ENCODE data around the gene KLF11.

Gene KLF11

DNA sequence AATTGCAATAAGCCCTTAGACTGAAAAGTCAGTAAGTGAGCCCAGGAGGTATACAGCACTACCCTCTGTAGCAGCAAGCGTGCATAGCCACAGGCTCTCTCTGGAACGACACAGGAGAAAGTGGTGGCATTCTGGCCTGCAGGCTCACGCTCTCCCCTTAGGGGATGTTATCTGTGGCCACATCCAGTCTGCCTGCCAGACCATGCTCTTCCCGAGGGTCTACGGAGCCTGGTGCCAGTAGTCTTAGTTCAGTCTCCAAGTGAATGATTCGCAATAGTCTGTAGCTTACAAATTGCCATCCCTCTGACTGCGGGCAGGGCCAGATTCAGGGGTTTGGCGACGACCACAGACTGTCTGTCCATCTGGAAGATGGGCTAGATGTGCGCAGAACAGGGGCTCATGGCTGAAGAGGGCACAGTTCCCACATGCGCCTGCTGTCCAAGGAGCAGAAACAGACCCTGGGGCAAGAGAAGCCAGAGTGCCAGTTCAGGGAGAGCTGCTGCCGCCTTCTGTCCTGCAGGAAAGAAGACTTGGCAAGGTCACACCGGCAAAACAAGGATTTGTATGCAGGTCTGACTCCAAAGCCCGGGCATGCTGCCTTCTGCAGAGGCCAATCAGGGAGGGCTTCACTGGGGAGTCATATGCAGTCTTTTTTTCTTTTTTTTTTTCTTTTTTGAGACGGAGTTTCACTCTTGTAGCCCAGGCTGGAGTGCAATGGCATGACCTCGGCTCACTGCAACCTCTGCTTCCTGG, 3.5 kb upstream of the KLF11 start:
- in situ Hi-C loops (cut with MboI; ENCODE audit: low sequenced_read_pairs): loop anchor here (10.0 kb wide), 1 partner anchor 225 kb away; no protein-coding TSS in a partner anchor

- in situ Hi-C loops (cut with MboI; ENCODE audit: low sequenced_read_pairs): loop anchor here (10.0 kb wide), 1 partner anchor 227 kb away; no protein-coding TSS in a partner anchor
These were observed 1.6 kb upstream of the KLF11 start for GRCh38 chr2:10041711-10042110.

DNA sequence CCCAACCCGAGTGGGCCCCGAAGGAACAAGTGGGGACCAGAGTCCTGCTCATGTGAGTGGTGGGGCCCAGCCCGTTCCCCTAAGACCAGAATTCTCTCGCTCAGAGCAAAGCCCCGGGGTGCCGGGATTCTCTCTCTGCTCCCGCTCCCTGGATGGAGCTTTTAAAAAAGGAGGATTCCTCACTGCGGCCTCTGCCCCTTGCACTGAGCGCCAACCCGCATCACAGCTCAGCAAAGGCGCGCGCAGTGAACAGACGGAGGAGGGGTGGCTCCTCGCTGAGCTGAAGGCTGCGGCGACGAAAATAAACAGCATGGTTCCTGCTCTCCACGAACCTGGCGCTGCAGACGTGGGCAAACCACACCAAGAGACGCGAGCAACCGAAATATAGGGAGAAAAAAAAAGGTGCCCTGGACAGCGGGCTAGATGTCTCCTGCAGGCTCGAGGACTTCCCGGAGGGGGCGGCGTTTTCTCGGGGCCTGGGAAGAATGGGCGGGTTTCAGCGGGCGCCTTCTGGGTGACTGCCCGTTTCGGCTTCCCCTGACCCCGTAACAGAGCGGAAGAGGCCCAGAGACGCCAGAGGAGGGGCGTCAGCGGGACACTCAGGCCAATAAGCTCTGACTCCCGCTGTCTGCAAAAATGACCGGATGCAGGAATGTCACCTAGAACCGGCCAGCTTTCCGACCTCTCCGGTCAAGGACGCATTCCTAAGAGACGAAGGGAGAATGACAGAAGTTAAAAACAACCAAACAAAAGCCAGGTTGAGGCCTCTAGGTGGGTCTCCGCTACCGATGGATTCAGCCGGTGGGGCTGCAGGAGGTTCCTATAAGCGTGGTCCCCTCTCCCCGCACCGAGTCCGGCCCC, 819 bp upstream of the KLF11 start:
- in situ Hi-C loops (cut with MboI; ENCODE audit: low sequenced_read_pairs): loop anchor here (10.0 kb wide), 1 partner anchor 228 kb away; no protein-coding TSS in a partner anchor

- in situ Hi-C loops (cut with MboI; ENCODE audit: low sequenced_read_pairs): loop anchor here (10.0 kb wide), 1 partner anchor 229 kb away; no protein-coding TSS in a partner anchor
These were observed 704 bp downstream of the KLF11 start for GRCh38 chr2:10043906-10044601.

GRCh38 chr2:10045561-10046355, 2.4 kb downstream of the KLF11 start:
- in situ Hi-C loops (cut with MboI; ENCODE audit: low sequenced_read_pairs): loop anchor here (10.0 kb wide), 1 partner anchor 231 kb away; no protein-coding TSS in a partner anchor

DNA sequence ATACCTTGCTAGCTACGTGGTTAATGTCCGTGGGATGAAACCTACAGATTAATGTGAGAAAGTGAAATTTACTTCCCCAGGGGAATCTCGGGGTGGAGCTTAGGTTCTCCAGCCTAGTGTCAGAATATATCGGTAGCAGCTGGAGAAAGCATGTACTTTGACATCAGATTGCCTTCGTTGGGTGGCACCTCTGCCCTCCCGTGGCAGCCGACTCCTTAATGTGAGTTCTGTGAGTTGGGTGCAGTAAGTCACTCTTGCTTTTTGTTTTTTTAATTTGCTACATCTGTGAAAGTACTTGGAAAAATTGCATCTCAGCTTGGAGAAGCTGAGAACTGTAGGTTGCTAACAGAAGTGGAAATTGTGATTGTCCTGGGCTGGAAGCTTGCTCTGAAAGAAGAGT, 3.6 kb downstream of the KLF11 start:
- in situ Hi-C loops (cut with MboI; ENCODE audit: low sequenced_read_pairs): loop anchor here (10.0 kb wide), 1 partner anchor 232 kb away; no protein-coding TSS in a partner anchor

- in situ Hi-C loops (cut with MboI; ENCODE audit: low sequenced_read_pairs): loop anchor here (10.0 kb wide), 1 partner anchor 233 kb away; no protein-coding TSS in a partner anchor
These were observed 4.5 kb downstream of the KLF11 start for GRCh38 chr2:10047616-10048500.

GRCh38 chr2:10048501-10049171, 5.3 kb downstream of the KLF11 start:
- in situ Hi-C loops (cut with MboI; ENCODE audit: low sequenced_read_pairs): loop anchor here (10.0 kb wide), 1 partner anchor 234 kb away; no protein-coding TSS in a partner anchor

- in situ Hi-C loops (cut with MboI; ENCODE audit: low sequenced_read_pairs): no loop called here
These were observed 8.9 kb downstream of the KLF11 start for GRCh38 chr2:10052216-10052615.

- in situ Hi-C loops (cut with MboI; ENCODE audit: low sequenced_read_pairs): no loop called here
These were observed 10.0 kb downstream of the KLF11 start for GRCh38 chr2:10053351-10053750.

GRCh38 chr2:10054424-10054823, 11.1 kb downstream of the KLF11 start:
- in situ Hi-C loops (cut with MboI; ENCODE audit: low sequenced_read_pairs): no loop called here

DNA sequence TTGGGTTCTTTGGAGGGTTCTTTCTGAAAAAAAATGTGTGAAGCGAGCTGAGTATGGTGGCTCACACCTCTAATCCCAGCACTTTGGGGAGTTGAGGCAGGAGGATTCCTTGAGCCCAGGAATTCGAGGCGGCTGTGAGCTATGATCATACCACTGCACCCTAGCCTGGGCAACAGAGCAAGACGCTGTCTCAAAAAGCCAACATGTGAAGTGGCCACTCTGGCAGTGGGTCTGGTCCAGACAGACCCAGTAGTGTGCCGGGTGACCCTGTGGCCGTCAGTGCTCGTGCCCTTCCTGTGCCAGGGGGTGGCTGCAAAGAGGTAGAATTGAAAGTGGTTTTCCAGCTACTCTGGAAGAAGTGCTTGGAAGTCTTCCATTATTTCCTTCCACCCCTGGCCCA, 11.6 kb downstream of the KLF11 start:
- in situ Hi-C loops (cut with MboI; ENCODE audit: low sequenced_read_pairs): no loop called here

GRCh38 chr2:10056439-10056838, 13.1 kb downstream of the KLF11 start:
- in situ Hi-C loops (cut with MboI; ENCODE audit: low sequenced_read_pairs): no loop called here

DNA sequence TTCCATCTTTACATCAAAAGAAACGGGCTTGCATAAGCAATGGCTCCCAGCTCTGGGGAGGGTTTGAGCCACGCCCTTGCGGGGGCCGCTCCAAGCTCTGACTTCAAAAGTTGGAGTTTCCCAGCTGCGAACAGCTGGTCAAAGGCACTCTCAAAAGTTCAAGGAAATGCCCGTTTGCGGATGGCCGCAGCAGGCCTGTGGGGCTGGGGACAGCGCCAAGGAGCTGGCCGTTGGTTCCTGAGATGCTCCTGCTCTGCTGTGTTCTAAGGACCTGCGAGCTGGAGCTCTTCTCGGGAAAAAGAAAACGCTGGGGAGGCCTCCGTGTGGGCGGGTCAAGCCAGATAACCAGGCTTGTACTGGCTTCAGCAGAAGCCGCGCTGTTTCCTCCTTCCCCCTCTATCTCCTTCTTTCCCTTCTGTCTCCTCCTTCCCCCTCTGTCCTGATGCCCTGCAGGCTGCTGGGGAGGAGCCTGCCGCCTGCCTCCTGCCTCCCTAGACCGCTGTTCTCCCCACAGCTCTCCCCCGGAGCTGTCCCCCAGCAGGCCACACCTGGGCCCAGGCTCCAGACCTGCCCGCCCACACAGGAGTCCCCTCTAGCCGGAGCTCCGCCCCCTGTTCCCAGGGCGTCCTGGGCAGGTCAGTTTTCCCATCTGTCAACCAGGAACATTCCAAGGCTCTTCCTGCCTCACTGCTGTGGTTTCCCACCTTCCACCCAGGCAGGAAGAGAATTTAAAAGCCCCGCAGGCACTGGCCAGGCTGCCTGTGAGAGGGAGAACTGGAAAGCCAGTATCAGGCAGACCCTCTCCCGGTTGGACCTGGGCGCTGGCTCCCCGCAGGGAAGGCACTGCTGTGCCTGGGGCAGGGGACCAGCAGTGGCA, 14.1 kb downstream of the KLF11 start:
- in situ Hi-C loops (cut with MboI; ENCODE audit: low sequenced_read_pairs): no loop called here

- in situ Hi-C loops (cut with MboI; ENCODE audit: low sequenced_read_pairs): no loop called here
These were observed 15.1 kb downstream of the KLF11 start for GRCh38 chr2:10058251-10059015.

GRCh38 chr2:10059016-10059351, 15.6 kb downstream of the KLF11 start:
- in situ Hi-C loops (cut with MboI; ENCODE audit: low sequenced_read_pairs): no loop called here
